Endothelial cell of umbilical vein (primary cell): Measurements from ENCODE around the gene FAM76B. TPM values are rescaled to one million over a fixed set of nuclear protein-coding genes. Genes with fewer than 3 reads are reported as not detected.

ENCODE experiments used
- Bru-seq: library from RNA; stranded (reverse); fragments of 400-500 nt; gene quantifications from one replicate; lab custom pipeline; 2021; lab: Mats Ljungman, UMichigan
- BruChase-seq, 2 experiments: library from RNA; stranded (reverse); fragments of 400-500 nt; gene quantifications; one replicate each; lab custom pipeline; 2021; lab: Mats Ljungman, UMichigan
- BruUV-seq: library from RNA; stranded (reverse); fragments of 400-500 nt; replicated peaks from 2 replicates; lab custom pipeline; 2021; lab: Mats Ljungman, UMichigan
- CTCF ChIA-PET: fragments of 300-600, 350-600 bp; sonication (Branson Sonifier 250); formaldehyde crosslinking; loops from one replicate; lab custom pipeline; 2021; ENCODE audit warnings: antibody characterized with exemption, inconsistent platforms; lab: Charles Lee
- POLR2A ChIA-PET: fragments of 300-600, 350-600 bp; sonication (Branson Sonifier 250); formaldehyde crosslinking; loops from one replicate; lab custom pipeline; 2021; ENCODE audit warnings: antibody characterized with exemption, inconsistent platforms; lab: Charles Lee
- DNase-seq: peaks from one replicate; pipeline ENCODE4 v3.0.0-alpha.2; 2011; ENCODE audit warnings: low read depth, low spot score
- FAIRE-seq: peaks from 2 replicates; lab custom pipeline; 2011; peaks lifted over from hg19 to GRCh38; lab: Jason Lieb, UNC
- H2AFZ ChIP-seq: 2 replicates; pipeline ENCODE4 v1.6.0; 2012; ENCODE audit warnings: low read depth, low read length, control low read depth, inconsistent platforms
- H3K27ac ChIP-seq: 2 replicates; pipeline ENCODE4 v1.5.1; 2011; ENCODE audit warnings: low read depth, mild to moderate bottlenecking, control low read depth, low read length, moderate library complexity; ENCODE audit not compliant: insufficient read depth
- H3K27me3 ChIP-seq, 2 experiments: 2 replicates each; pipeline versions ENCODE4 v1.6.0 to v1.6.1; 2011; ENCODE audit warnings: low read length in 2 of 2, mixed read lengths in 1 of 2; ENCODE audit not compliant: control insufficient read depth in 2 of 2, insufficient read depth in 2 of 2
- H3K36me3 ChIP-seq, 2 experiments: 2 replicates in 1 of 2; 3 replicates in 1 of 2; pipeline ENCODE4 v1.5.1; 2011; ENCODE audit warnings: low read length in 2 of 2, mild to moderate bottlenecking in 1 of 2, moderate library complexity in 1 of 2; ENCODE audit not compliant: control insufficient read depth in 2 of 2, insufficient read depth in 2 of 2; ENCODE audit errors: extremely low read depth in 1 of 2
- H3K4me1 ChIP-seq: 3 replicates; pipeline ENCODE4 v1.5.1; 2011; ENCODE audit warnings: mild to moderate bottlenecking, low read length; ENCODE audit not compliant: control insufficient read depth, insufficient read depth; ENCODE audit errors: extremely low read depth
- H3K4me2 ChIP-seq: 2 replicates; pipeline ENCODE4 v1.6.1; 2011; ENCODE audit warnings: low read length, control low read depth, mixed read lengths; ENCODE audit not compliant: insufficient read depth
- H3K4me3 ChIP-seq, 3 experiments: fragments of 200-600 bp in 1 of 3; sonication (generic), shearing (Covaris generic) in 1 of 3; replicated peaks in 1 of 3; 2 replicates each; pipeline ENCODE4 v1.5.1; 2011 to 2016; ENCODE audit warnings: control low read depth in 3 of 3, low read length in 3 of 3, mild to moderate bottlenecking in 2 of 3, inconsistent platforms in 1 of 3, low read depth in 1 of 3, moderate library complexity in 1 of 3; ENCODE audit not compliant: insufficient read depth in 1 of 3
- H3K79me2 ChIP-seq: 2 replicates; pipeline ENCODE4 v1.6.0; 2012; ENCODE audit warnings: low read length, inconsistent platforms; ENCODE audit not compliant: control insufficient read depth, insufficient read depth
- H3K9ac ChIP-seq: replicated peaks from 2 replicates; pipeline ENCODE3; 2011; ENCODE audit warnings: low read length, control low read depth; ENCODE audit not compliant: insufficient read depth; ENCODE audit errors: extremely low read depth
- H3K9me1 ChIP-seq: replicated peaks from 3 replicates; pipeline ENCODE4 v1.6.0; 2011; ENCODE audit warnings: mild to moderate bottlenecking, low read length; ENCODE audit not compliant: control insufficient read depth, insufficient read depth; ENCODE audit errors: extremely low read depth
- H3K9me3 ChIP-seq: replicated peaks from 2 replicates; pipeline ENCODE4 v1.5.1; 2012; ENCODE audit warnings: low read length, inconsistent platforms; ENCODE audit not compliant: control insufficient read depth, insufficient read depth
- H4K20me1 ChIP-seq: replicated peaks from 2 replicates; pipeline ENCODE3; 2011; ENCODE audit warnings: mild to moderate bottlenecking, low read length; ENCODE audit not compliant: control insufficient read depth, insufficient read depth; ENCODE audit errors: extremely low read depth
- JUN ChIP-seq: IDR thresholded peaks from 2 replicates; pipeline ENCODE4 v1.6.1; 2011; ENCODE audit warnings: borderline replicate concordance, low read depth; ENCODE audit not compliant: insufficient read length, insufficient read depth
- POLR2A ChIP-seq: IDR thresholded peaks from 2 replicates; pipeline ENCODE4 v1.6.1; 2012; ENCODE audit warnings: low read depth, mild to moderate bottlenecking, control low read depth, low read length
- POLR2AphosphoS5 ChIP-seq: IDR thresholded peaks from 2 replicates; pipeline ENCODE4 v1.6.1; 2012; ENCODE audit warnings: low read depth, mild to moderate bottlenecking, control low read depth, low read length, moderate library complexity; ENCODE audit not compliant: insufficient read depth
- dilution Hi-C: fragments of 300-500 bp; cut with MboI; formaldehyde crosslinking; loops from one replicate; pipeline ENCODE4 v1.15.0; 2019; ENCODE audit warnings: low sequenced_read_pairs; ENCODE audit not compliant: extremely low pct_ligation_motif_present
- intact Hi-C: fragments of 100-400 bp; cut with micrococcal nuclease; formaldehyde crosslinking; loops from one replicate; pipeline ENCODE4 v1.10.0; 2022
- long read RNA-seq: library from polyadenylated mRNA; stranded (forward); transcript quantifications from one replicate; pipeline ENCODE4 v2.0.0, GENCODE V29; 2021
- polyA minus RNA-seq, 3 experiments: library from RNA; depleted of rRNA, polyadenylated mRNA; stranded (reverse); fragments of >200 nt; gene quantifications; 1 replicate in 1 of 3; 2 replicates in 2 of 3; pipeline ENCODE4 v1.2.3, GENCODE V29; 2011
- polyA plus RNA-seq, 4 experiments: library from polyadenylated mRNA; depleted of rRNA in 3 of 4; stranded (reverse) in 3 of 4; unstranded in 1 of 4; fragments of >200 nt; gene quantifications; 2 replicates each; pipeline versions ENCODE4 v1.2.1 to v1.2.3, GENCODE V29; 2011 to 2012; ENCODE audit warnings: missing spikeins in 1 of 4
- total RNA-seq: library from RNA; stranded (reverse); gene quantifications from 2 replicates; pipeline ENCODE4 v1.2.3, GENCODE V29; 2021

The FAM76B gene
- 24.7 and 25.7 TPM in 2 replicates for total RNA-seq
- polyA plus RNA-seq: 5.9 and 6.7 TPM in 2 replicates
- polyA plus RNA-seq (2011; cell fraction: cytosol; rRNA removed): 8.4 and 11.0 TPM in 2 replicates
- polyA plus RNA-seq (2011; cell fraction: nucleus; rRNA removed): 73.1 and 117 TPM in 2 replicates
- polyA plus RNA-seq (2012): 14.2 and 18.8 TPM in 2 replicates
- polyA minus RNA-seq: 10.2 and 20.3 TPM in 2 replicates
- polyA minus RNA-seq (2011; cell fraction: cytosol; rRNA and poly(A)+ RNA removed): 16.3 TPM
- 43.7 and 56.2 TPM in 2 replicates for polyA minus RNA-seq (2011; cell fraction: nucleus; rRNA and poly(A)+ RNA removed)
- percentile 90 among the genes with signal in this experiment for Bru-seq, nascent RNA
- BruChase-seq, experiment 1, labeled RNA remaining after a 6-hour chase: percentile 75 among the genes with signal in this experiment
- percentile 87 among the genes with signal in this experiment for BruChase-seq, experiment 2, labeled RNA remaining after a 2-hour chase
- long read RNA-seq, transcript FAM76B-201 (10 exons, 3,952 nt): major isoform, 12 of 29 reads
- long read RNA-seq, partial matches to known transcripts: 0 of 29 reads
- long read RNA-seq, other reads (novel, unspliced or antisense): 13 of 29 reads

- dilution Hi-C loops (no loop called here), intact Hi-C loops (loop anchor here (1.0 to 10.0 kb wide), 10 partner anchors 135 to 995 kb away; partner anchors contain the start of genes CWC15, ENDOD1, JRKL and KDM4D)
- peak within 1 kb of the TSS; percentile 90 for H3K27ac ChIP-seq
- DNase-seq: peak; percentile 100
- H4K20me1 ChIP-seq: no peaks in the 10 kb centered on the region
- H3K9me1 ChIP-seq: no peaks in the 10 kb centered on the region
- TF ChIP-seq POLR2AphosphoS5 (peak; percentile 89), POLR2A (peak; percentile 73), JUN (no peak)
- FAIRE-seq: peak; percentile 94
- peak within 1 kb of the TSS; percentile 88 for H2AFZ ChIP-seq
- CTCF ChIA-PET: interaction anchor here (0.8 to 7.1 kb wide), 10 partner anchors 13 to 638 kb away, joined by 3 to 40 read pairs (median 6); partner anchors contain the start of genes CCDC82, JRKL and MAML2
- H3K9me3 ChIP-seq: no peaks in the 10 kb centered on the region
- H3K4me3 ChIP-seq: peak within 1 kb of the TSS; percentile 75 to 85 (median 84)
- no peaks in the 10 kb centered on the region for H3K27me3 ChIP-seq
- H3K36me3 ChIP-seq: peaks cover 4 to 7% of the 10 kb centered on the region in 2 experiments
- H3K4me1 ChIP-seq: peaks cover 21% of the 10 kb centered on the region
- peak within 1 kb of the TSS; percentile 90 for H3K4me2 ChIP-seq
- H3K79me2 ChIP-seq: peaks cover 47% of the 10 kb centered on the region
- POLR2A ChIA-PET: interaction anchor here (0.5 to 1.3 kb wide), 2 partner anchors 10 to 366 kb away, joined by 3 read pairs; no protein-coding TSS in a partner anchor
- TSS peak; percentile 12 for BruUV-seq
- peak within 1 kb of the TSS; percentile 88 for H3K9ac ChIP-seq
Measured at GRCh38 chr11:95789506-95790122, at the start of gene FAM76B. Gene FAM76B (minus strand): TSS chr11:95789782. CDS start chr11:95789478, 304 bp downstream.
